ENCODE results near the gene MRPL32.

Gene MRPL32

DNA sequence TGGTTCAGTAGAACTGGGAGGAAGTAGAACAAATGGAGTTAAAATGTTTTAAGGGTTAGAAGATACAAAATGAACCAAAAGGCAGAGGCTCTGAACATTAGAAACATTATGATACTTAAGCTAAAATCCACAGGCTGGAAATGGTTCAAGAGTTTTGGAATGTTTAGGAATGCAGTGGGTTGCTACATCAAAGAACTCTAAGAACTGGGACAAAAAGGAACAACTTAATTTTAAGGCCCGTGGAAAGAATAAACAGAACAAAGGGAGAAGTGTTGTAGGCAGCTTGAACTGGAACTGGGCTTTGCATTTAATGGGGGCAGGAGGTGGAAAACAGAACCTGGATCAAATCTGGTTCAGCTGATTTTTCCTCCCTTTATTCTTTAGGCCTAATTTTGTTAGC lies 16.8 kb upstream of the MRPL32 start:
- H3K27me3 ChIP-seq (replicated peaks; ENCODE audit: control insufficient read depth, insufficient read depth, low read length) = no peaks in the 10 kb centered on the region
- H3K4me3 ChIP-seq (replicated peaks; ENCODE audit: low read depth, low read length) = no peak overlapping the region
- DNase-seq (ENCODE audit: extremely low read depth, insufficient read length) = no peak
- TF ChIP-seq, protein P1, sequence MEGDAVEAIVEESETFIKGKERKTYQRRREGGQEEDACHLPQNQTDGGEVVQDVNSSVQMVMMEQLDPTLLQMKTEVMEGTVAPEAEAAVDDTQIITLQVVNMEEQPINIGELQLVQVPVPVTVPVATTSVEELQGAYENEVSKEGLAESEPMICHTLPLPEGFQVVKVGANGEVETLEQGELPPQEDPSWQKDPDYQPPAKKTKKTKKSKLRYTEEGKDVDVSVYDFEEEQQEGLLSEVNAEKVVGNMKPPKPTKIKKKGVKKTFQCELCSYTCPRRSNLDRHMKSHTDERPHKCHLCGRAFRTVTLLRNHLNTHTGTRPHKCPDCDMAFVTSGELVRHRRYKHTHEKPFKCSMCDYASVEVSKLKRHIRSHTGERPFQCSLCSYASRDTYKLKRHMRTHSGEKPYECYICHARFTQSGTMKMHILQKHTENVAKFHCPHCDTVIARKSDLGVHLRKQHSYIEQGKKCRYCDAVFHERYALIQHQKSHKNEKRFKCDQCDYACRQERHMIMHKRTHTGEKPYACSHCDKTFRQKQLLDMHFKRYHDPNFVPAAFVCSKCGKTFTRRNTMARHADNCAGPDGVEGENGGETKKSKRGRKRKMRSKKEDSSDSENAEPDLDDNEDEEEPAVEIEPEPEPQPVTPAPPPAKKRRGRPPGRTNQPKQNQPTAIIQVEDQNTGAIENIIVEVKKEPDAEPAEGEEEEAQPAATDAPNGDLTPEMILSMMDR (IDR thresholded peaks at IDR 0.05; ENCODE audit: insufficient read depth, low read length, poor library complexity, severe bottlenecking) = no peak
- H3K36me3 ChIP-seq (ENCODE audit: control insufficient read depth, insufficient read depth, low read length) = peaks cover 5% of the 10 kb centered on the region

DNA sequence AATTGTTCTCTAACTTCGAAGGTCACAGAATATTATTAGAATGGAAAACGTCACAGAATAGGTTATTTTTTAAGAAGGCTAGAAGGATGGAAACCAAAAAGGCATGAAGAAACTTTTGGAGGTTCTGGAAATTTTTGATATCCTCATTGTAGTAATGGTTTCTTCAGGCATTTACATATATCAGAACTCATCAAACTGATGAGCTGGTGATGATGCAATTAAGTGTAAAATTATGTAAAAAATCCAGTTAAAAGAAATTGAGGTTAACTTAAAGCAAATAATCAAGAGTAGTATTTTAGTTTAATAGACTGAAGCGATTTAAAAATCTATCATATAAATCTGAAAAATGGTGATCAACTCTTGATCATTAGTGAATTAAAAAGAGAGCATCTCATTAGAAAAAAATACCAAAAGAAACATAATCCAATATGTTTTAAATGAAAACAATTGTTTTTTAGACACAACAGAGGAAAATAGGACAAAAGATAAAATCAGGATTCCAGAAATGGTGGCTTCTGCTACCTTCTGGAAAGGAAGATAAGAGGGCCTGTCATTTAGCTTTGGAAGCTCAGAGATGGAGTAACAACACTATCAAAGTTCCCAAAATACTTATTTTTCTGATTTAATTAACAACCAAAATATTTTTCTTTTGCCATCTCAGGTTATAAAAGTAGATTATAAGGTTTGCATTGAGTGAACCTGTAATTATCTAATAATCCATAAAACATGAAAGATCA lies 10.0 kb upstream of the MRPL32 start:
- no peak for DNase-seq (ENCODE audit: extremely low read depth, insufficient read length)
- TF ChIP-seq, protein P1 (IDR thresholded peaks at IDR 0.05; ENCODE audit: insufficient read depth, low read length, poor library complexity, severe bottlenecking) = no peak
- H3K4me3 ChIP-seq (replicated peaks; ENCODE audit: low read depth, low read length) = no peak overlapping the region
- no peaks in the 10 kb centered on the region for H3K27me3 ChIP-seq (replicated peaks; ENCODE audit: control insufficient read depth, insufficient read depth, low read length)
- peaks cover 8% of the 10 kb centered on the region for H3K36me3 ChIP-seq (ENCODE audit: control insufficient read depth, insufficient read depth, low read length)

DNA sequence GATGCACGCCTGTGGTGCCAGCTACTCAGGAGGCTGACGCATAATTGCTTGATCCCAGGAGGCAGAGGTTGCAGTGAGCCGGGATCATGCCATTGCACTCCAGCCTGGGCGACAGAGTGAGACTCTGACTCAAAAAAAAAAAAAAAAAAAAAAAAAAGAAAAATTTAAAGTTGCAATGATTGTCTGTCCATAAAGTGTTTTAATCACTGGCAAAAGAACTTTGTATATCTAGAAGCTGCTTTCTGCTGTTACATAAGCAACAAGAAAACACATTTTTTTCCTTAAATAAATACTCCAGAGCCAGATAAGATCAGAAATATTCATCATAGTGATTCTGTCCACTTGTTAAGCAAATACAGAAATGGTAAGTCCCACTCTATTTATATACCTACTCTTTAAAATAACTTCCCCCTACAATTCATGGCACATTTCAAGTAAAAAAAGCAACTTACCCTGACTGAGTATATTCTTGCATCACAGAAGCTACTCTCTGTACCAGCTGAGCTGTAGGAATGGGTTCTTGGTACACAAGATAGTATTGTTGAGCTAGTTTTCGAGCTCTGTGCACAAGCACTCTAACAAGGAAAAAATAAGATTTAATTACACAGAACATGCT lies 7.8 kb upstream of the MRPL32 start:
- no peak overlapping the region for H3K4me3 ChIP-seq (replicated peaks; ENCODE audit: low read depth, low read length)
- TF ChIP-seq, protein P1 (IDR thresholded peaks at IDR 0.05; ENCODE audit: insufficient read depth, low read length, poor library complexity, severe bottlenecking) = no peak
- H3K36me3 ChIP-seq (ENCODE audit: control insufficient read depth, insufficient read depth, low read length) = peaks cover 4% of the 10 kb centered on the region
- no peaks in the 10 kb centered on the region for H3K27me3 ChIP-seq (replicated peaks; ENCODE audit: control insufficient read depth, insufficient read depth, low read length)
- DNase-seq (ENCODE audit: extremely low read depth, insufficient read length) = no peak

DNA sequence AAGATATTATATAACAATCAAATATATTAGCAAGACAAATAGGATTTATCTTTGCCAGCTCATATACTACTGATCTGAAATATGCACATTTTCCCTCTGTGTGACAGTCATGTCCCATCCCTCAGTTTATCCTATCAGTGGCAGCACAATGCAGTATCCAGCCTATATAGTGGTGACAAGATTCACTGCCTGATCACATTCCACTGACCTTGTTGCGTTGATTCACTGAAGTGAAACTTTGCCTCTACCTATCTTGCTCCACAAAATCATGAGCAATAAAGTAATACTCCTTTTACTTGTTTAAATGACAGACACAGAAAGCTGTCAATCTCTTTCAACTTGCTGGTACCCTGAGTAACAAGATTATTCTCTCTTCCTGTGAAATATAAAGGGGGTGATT lies 6.5 kb upstream of the MRPL32 start:
- peaks cover 4% of the 10 kb centered on the region for H3K36me3 ChIP-seq (ENCODE audit: control insufficient read depth, insufficient read depth, low read length)
- no peak overlapping the region; the same call in 1 of the 2 replicates for H3K4me3 ChIP-seq (replicated peaks; ENCODE audit: low read depth, low read length)
- H3K27me3 ChIP-seq (replicated peaks; ENCODE audit: control insufficient read depth, insufficient read depth, low read length) = no peaks in the 10 kb centered on the region
- TF ChIP-seq, protein P1 (IDR thresholded peaks at IDR 0.05; ENCODE audit: insufficient read depth, low read length, poor library complexity, severe bottlenecking) = no peak
- DNase-seq (ENCODE audit: extremely low read depth, insufficient read length) = no peak

DNA sequence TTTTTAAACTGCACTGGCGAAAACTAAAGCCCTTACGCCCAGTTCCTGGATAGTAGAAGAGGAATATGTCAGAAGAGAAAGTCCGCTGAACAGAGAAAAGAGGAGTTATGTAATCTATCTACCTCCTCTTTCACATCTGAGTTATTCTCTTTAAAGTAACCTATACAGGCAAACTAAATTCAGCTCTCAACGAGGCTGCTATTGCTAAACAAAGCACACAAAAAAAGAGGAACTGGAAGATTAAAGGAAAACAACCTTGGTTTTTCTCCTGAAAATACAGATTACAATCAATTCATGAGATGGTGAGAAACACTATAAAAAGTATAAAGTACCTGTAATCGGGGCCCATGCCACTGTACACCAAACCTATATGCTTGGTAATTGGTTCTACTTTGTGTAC lies 6.0 kb upstream of the MRPL32 start:
- DNase-seq (ENCODE audit: extremely low read depth, insufficient read length) = no peak
- H3K27me3 ChIP-seq (replicated peaks; ENCODE audit: control insufficient read depth, insufficient read depth, low read length) = no peaks in the 10 kb centered on the region
- H3K36me3 ChIP-seq (ENCODE audit: control insufficient read depth, insufficient read depth, low read length) = peaks cover 4% of the 10 kb centered on the region
- no peak overlapping the region for H3K4me3 ChIP-seq (replicated peaks; ENCODE audit: low read depth, low read length)
- TF ChIP-seq, protein P1 (IDR thresholded peaks at IDR 0.05; ENCODE audit: insufficient read depth, low read length, poor library complexity, severe bottlenecking) = no peak
